Adrenal gland (tissue), 12 donors: ENCODE data around the gene BCHE. TPM values are rescaled to one million over a fixed set of nuclear protein-coding genes. Genes with fewer than 3 reads are reported as not detected.

Experiments used
- DNase-seq, 7 donors: peaks; one replicate each; pipeline ENCODE4 v3.0.0-alpha.2; 2019 to 2020
- H3K27ac ChIP-seq, 5 donors: fragments of 200-600 bp; sonication (generic) in 4 of 5; 1 replicate in 3 of 5; 2 replicates in 2 of 5; pipeline versions ENCODE4 v1.5.1 to v1.8.0; 2016 to 2020; ENCODE audit warnings: mild to moderate bottlenecking in 1 of 5
- H3K27me3 ChIP-seq: fragments of 200-600 bp; 2 replicates; pipeline ENCODE4 v1.8.0; 2021
- H3K36me3 ChIP-seq, 2 donors: fragments of 200-600 bp; replicated peaks in 1 of 2; 1 replicate in 1 of 2; 2 replicates in 1 of 2; pipeline versions ENCODE4 v1.5.1 to v1.8.0; 2018 to 2022
- H3K4me1 ChIP-seq, 2 donors: fragments of 200-600 bp; replicated peaks in 1 of 2; 1 replicate in 1 of 2; 2 replicates in 1 of 2; pipeline versions ENCODE4 v1.5.1 to v1.8.0; 2018 to 2021
- H3K4me3 ChIP-seq, 4 donors: fragments of 200-600 bp; sonication (generic) in 3 of 4; one replicate each; pipeline ENCODE4 v1.5.1; 2016 to 2018
- H3K9me3 ChIP-seq, 3 donors: fragments of 200-600 bp; sonication (generic) in 1 of 3; replicated peaks in 1 of 3; 1 replicate in 2 of 3; 2 replicates in 1 of 3; pipeline versions ENCODE4 v1.5.1 to v1.8.0; 2016 to 2021
- CTCF ChIP-seq, 6 experiments: fragments of 450-650 bp in 4 of 6; fragments of 200-600 bp in 2 of 6; sonication (generic) in 1 of 6; IDR thresholded peaks; 1 replicate in 5 of 6; 2 replicates in 1 of 6; pipeline versions ENCODE4 v1.5.1 to v1.8.0; 2016 to 2021; ENCODE audit warnings: antibody characterized with exemption in 6 of 6, mild to moderate bottlenecking in 2 of 6, moderate library complexity in 1 of 6
- POLR2A ChIP-seq, 2 donors: fragments of 450-650 bp; IDR thresholded peaks; one replicate each; pipeline ENCODE4 v1.6.1; 2017; ENCODE audit warnings: antibody characterized with exemption in 2 of 2, mild to moderate bottlenecking in 2 of 2, moderate library complexity in 1 of 2
- WGBS, 4 donors: extraction: QIAGEN DNeasy Blood & Tissue Kit in 2 of 4; methylation state at CpG; one replicate each; pipeline versions ENCODE4 v1.1.5 to v1.1.7; 2013 to 2017; 5-methylcytosine and 5-hydroxymethylcytosine counted together
- intact Hi-C, 2 donors: fragments of 100-400 bp; cut with DNase I; formaldehyde crosslinking; loops; one replicate each; pipeline versions ENCODE4 v1.14.1 to v1.15.0; 2022 to 2023
- polyA plus RNA-seq, 3 donors: library from polyadenylated mRNA; stranded (reverse); fragments of 200-250 nt in 2 of 3; fragments of 350-450 nt in 1 of 3; fragmentation: Illumina TruSeq in 1 of 3; extraction: RNeasy Lipid Tissue Mini Kit (QIAGEN cat#74804) in 1 of 3; gene quantifications; one replicate each; pipeline ENCODE4 v1.2.3, GENCODE V29; 2013 to 2014
- total RNA-seq, 9 donors: library from RNA; depleted of rRNA in 4 of 9; stranded (reverse); fragments of >200 nt in 4 of 9; fragments of 120-200 nt in 1 of 9; fragmentation: NEBNext Ultra II Directional in 1 of 9; extraction: Animal tissue kit (Norgen Biotek cat#: 25700) in 1 of 9; gene quantifications; one replicate each; pipeline versions ENCODE4 v1.1.0 to v1.2.4, GENCODE V29; 2013 to 2023
- donor health status: healthy with polysubstance abuse.
- donor health status: Bipolar disorder and iron deficiency.
- donor health status: DM: yes; HTN: yes; CAD: no.
- donor health status: DM: no; HTN: no; CAD: no.
- donor health status: DM: no; HTN: no; CAD: no.
- donor health status: DM: yes; HTN: yes; CAD: no.

Gene BCHE
- total and polyA plus RNA-seq, 12 donors = 1.0 to 108 (median 5.1) TPM

GRCh38 chr3:165748094-165748493 is 89.1 kb downstream of the BCHE start:
- 13 to 33% (median 27%) methylated on average over 2 of the region's 2 CpGs for WGBS, 4 donors
- Histone ChIP-seq H3K9me3 (peaks cover 0 to 8% (median 0%) of the 10 kb centered on the region in 3 donors), H3K27me3 (no peaks in the 10 kb centered on the region), H3K4me1 (no peaks in the 10 kb centered on the region), H3K4me3 (no peak overlapping the region), H3K36me3 (no peaks in the 10 kb centered on the region), H3K27ac (no peak overlapping the region)
- intact Hi-C loops = no loop called here
- TF ChIP-seq POLR2A (IDR thresholded peaks at IDR 0.05) = no peak
- TF ChIP-seq CTCF (IDR thresholded peaks at IDR 0.05) = no peak
- DNase-seq = no peak

- no peak for DNase-seq
- intact Hi-C loops = no loop called here
- H3K4me1 ChIP-seq = no peaks in the 10 kb centered on the region
- H3K27ac ChIP-seq = no peak overlapping the region
- H3K36me3 ChIP-seq = no peaks in the 10 kb centered on the region
- H3K9me3 ChIP-seq = peaks cover 0 to 8% (median 0%) of the 10 kb centered on the region in 3 donors
- H3K4me3 ChIP-seq = no peak overlapping the region
- H3K27me3 ChIP-seq = no peaks in the 10 kb centered on the region
- 42 to 74% (median 65%) methylated on average over 2 of the region's 2 CpGs for WGBS, 4 donors
- no peak for TF ChIP-seq POLR2A (IDR thresholded peaks at IDR 0.05)
- no peak for TF ChIP-seq CTCF (IDR thresholded peaks at IDR 0.05)
Measured at GRCh38 chr3:165746874-165747273, 90.3 kb downstream of the BCHE start.

GRCh38 chr3:165744025-165744424 is 93.2 kb downstream of the BCHE start:
- Histone ChIP-seq H3K4me3 (no peak overlapping the region), H3K4me1 (no peaks in the 10 kb centered on the region), H3K27me3 (no peaks in the 10 kb centered on the region), H3K27ac (no peak overlapping the region), H3K36me3 (no peaks in the 10 kb centered on the region), H3K9me3 (peaks cover 0 to 8% (median 0%) of the 10 kb centered on the region in 3 donors)
- WGBS, 4 donors = 90 to 95% (median 92%) methylated on average over 3 of the region's 3 CpGs
- no peak for DNase-seq
- intact Hi-C loops = no loop called here
- TF ChIP-seq CTCF (IDR thresholded peaks at IDR 0.05) = no peak
- no peak for TF ChIP-seq POLR2A (IDR thresholded peaks at IDR 0.05)

- Histone ChIP-seq H3K27ac (no peak overlapping the region), H3K27me3 (no peaks in the 10 kb centered on the region), H3K9me3 (peaks cover 0 to 8% (median 0%) of the 10 kb centered on the region in 3 donors), H3K36me3 (no peaks in the 10 kb centered on the region), H3K4me3 (no peak overlapping the region), H3K4me1 (no peaks in the 10 kb centered on the region)
- no peak for DNase-seq
- TF ChIP-seq CTCF (IDR thresholded peaks at IDR 0.05) = no peak
- intact Hi-C loops = no loop called here
Measured at GRCh38 chr3:165742351-165742750, 94.9 kb downstream of the BCHE start.
